ENCODE measurements around the gene CD226. TPM values are rescaled to one million over a fixed set of nuclear protein-coding genes. Genes with fewer than 3 reads are reported as not detected.

The CD226 gene
- total RNA-seq, 4 donors from 2014 or later, result 0.49 to 2.4 (median 1.1) TPM

DNA sequence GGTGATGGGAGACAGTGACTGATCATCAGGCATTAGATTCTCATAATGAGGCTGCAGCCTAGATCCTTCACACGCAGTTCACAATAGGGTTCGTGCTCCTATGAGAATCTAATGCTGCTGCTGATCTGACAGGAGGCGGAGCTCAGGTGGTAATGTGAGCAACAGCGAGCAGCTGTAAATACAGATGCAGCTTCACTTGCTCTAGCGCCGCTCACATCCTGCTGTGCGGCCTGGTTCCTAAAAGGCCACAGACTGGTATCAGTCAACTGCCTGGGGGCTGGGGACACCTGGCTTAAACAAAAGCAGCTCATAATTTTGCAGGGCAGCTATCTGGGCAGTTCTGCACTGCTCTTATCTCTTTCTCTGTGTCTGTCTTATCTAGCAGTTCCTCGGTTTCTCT is 20.4 kb upstream of the CD226 start:
- TF ChIP-seq, protein P1, sequence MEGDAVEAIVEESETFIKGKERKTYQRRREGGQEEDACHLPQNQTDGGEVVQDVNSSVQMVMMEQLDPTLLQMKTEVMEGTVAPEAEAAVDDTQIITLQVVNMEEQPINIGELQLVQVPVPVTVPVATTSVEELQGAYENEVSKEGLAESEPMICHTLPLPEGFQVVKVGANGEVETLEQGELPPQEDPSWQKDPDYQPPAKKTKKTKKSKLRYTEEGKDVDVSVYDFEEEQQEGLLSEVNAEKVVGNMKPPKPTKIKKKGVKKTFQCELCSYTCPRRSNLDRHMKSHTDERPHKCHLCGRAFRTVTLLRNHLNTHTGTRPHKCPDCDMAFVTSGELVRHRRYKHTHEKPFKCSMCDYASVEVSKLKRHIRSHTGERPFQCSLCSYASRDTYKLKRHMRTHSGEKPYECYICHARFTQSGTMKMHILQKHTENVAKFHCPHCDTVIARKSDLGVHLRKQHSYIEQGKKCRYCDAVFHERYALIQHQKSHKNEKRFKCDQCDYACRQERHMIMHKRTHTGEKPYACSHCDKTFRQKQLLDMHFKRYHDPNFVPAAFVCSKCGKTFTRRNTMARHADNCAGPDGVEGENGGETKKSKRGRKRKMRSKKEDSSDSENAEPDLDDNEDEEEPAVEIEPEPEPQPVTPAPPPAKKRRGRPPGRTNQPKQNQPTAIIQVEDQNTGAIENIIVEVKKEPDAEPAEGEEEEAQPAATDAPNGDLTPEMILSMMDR (IDR thresholded peaks at IDR 0.05; ENCODE audit: low read depth), result no peak

DNA sequence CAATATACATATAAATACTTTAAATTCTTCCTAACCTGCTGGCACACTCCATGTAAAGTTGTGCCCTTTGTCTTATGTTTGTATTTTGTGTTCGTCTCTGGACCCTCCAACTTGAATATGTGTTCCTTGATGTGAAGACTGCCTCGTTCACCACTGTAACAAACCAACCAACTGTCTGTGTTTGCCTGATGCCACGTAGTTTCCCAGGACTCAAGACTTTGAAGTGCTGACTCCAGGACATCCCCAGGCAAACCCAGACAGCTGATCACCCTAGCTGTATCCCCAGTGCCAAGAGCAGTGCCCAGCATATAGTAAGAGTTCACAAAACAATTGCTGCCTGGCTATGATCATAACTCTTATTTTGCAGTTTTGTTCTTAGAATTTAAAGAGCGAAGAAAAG is 15.5 kb upstream of the CD226 start:
- TF ChIP-seq, protein P1 (IDR thresholded peaks at IDR 0.05; ENCODE audit: low read depth), result no peak

DNA sequence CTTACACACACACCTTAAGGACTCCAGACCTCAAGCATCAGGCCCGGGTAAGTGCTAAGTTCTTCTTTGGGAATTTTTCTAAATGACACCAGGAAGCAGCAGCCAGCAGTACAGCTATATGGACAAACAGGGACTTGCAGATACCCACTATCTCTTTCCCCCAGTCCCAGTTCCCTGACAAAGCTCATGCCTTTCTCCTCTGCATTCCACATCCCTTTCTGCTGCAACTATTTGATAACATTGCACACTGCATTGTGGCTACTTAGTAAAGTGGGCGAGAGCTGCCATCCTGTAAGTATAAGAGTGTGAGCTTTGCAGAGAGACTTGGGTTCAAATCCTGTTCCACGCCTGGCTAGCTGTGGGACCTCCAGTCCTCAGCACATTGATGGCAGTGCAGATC is 14.0 kb upstream of the CD226 start:
- TF ChIP-seq, protein P1 (IDR thresholded peaks at IDR 0.05; ENCODE audit: low read depth), result no peak

DNA sequence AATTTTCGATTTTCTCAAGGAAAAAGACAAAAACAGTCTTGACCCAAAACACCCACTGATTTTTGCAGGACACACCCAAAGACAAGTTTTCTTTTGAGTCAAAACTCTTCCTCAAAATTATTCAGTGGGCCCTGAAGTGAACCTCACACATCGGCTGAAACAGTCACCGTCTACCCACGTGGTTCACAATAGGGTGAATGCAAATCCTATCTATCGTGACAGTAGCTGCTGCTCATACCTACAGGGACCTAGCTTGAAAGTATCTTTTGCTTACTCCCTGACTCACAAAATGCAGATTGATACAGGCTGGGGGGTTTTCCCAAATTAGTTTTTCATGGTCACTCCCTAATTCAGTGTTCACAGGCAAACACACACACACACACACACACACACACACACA is 10.7 kb upstream of the CD226 start:
- TF ChIP-seq, protein P1 (IDR thresholded peaks at IDR 0.05; ENCODE audit: low read depth), result no peak

DNA sequence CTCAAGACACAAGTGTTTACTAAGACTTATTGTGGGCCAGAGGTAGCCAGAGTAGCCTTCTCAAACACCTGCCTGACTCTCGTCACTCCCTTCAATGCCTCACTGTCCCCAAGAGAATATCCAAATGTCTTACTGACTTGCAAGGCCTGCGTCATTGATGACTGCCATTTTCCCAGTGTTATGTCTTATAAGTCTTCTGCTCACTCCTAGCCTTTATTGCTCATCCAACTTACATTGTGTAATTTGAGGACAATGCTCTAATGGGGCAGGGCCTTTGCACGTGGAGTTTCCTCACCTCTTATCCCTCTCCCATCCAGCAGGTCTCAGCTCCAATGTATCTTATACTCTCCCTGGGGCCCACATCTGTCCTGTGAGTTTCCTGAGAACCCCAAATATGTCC is 10.1 kb upstream of the CD226 start:
- TF ChIP-seq, protein P1 (IDR thresholded peaks at IDR 0.05; ENCODE audit: low read depth), result no peak

DNA sequence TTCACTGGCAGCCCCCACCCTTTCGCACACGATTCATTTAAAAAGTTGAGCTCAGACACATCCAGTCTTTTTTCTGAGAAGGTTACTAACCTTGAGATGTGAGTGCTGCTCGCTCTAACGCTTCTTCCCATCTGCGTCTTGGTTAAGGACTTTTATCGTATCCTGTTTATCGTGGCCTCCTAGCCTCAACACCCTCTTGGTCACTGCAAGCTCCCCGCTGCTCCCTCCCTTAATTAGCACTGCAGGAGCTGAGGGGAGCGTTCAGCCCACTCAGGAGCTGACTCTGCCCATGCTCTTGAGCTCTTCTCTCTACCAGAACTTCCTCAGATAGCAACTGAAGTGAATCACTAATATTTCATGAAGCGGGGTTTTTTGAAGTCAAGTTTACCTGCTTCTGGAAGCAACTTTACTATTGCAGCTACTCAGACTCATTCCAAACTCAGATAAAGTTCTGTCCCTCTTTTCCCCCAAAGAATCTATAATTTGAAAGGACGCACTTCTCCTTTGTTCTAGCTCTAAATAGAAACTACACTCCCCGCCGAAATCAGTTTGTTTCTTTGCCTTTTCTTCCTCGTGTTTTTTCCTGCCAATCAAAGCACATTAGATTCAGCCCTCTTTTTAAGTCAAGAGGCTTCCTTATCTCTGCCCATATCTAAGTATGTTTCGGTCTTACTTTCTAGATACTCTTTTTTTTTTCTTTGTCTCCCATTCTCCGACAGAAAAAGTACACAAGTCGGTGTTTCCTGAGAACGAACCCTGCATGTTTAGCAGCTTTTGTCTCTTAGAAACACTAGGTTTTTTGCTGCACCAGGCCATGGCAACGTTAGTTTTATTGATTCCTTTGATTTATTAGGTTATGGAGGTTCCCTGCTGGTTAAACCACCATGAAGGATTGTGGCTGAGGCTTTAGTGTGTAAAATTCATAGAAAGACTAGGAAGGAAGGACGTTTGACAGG is 9.3 kb upstream of the CD226 start:
- TF ChIP-seq, protein P1 (IDR thresholded peaks at IDR 0.05; ENCODE audit: low read depth), result no peak

DNA sequence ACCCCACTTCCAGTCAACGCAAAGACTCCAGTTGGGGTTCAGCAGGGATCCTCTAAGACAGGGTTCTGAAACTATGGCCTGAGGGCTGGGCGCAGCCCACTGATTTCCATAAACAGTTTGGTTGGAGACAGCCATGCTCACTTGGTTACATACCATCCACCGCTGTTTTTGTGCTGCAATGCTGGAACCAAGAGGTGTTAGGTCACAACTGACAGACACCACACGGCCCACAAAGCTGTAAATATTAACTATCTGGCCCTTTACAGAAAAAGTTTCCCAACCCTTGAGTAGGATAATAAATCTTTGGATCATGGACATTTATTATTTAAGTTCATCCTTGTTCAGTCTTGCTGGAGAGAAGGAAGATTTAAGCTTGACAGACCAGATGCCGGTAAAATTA is 8.4 kb upstream of the CD226 start:
- TF ChIP-seq, protein P1 (IDR thresholded peaks at IDR 0.05; ENCODE audit: low read depth), result no peak
